OCI-LY7 (cell line): ENCODE measurements around the gene ITGB6.

ENCODE experiments used
- EZH2phosphoT487 ChIP-seq: fragments of 200-600 bp; sonication (generic); IDR thresholded peaks from 2 replicates; pipeline ENCODE4 v1.6.1; 2018; ENCODE audit warnings: low read depth, borderline replicate concordance, mild to moderate bottlenecking, mixed run types, antibody characterized with exemption, low read length, moderate library complexity, mixed read lengths
- TF ChIP-seq, protein P1 (sequence below): fragments of 200-600 bp; sonication (generic); conservative IDR thresholded peaks from 2 replicates; pipeline ENCODE4 v1.5.1; 2014; ENCODE audit warnings: mild to moderate bottlenecking, antibody characterized with exemption, low read length, moderate library complexity, mixed read lengths

DNA sequence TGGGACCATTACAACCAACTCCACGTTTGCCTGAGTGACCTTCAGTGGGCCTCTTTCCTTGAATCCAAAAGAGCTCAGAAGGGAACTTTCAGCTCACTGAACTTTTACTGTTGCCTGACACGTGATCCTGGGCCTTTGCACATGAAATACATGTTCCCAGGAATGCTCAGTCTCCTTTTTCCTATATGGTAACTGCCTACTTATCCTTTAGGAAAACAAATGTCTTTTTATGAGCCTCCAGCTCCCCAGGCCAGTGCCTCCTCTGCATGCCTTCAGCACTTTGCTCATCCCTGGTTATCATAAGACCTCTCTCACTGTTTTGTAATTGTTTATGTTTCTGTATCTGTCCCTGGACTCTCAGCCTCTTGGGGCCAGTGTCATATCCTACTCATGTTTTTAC lies 142.7 kb downstream of the ITGB6 start:
- TF ChIP-seq, protein P1, sequence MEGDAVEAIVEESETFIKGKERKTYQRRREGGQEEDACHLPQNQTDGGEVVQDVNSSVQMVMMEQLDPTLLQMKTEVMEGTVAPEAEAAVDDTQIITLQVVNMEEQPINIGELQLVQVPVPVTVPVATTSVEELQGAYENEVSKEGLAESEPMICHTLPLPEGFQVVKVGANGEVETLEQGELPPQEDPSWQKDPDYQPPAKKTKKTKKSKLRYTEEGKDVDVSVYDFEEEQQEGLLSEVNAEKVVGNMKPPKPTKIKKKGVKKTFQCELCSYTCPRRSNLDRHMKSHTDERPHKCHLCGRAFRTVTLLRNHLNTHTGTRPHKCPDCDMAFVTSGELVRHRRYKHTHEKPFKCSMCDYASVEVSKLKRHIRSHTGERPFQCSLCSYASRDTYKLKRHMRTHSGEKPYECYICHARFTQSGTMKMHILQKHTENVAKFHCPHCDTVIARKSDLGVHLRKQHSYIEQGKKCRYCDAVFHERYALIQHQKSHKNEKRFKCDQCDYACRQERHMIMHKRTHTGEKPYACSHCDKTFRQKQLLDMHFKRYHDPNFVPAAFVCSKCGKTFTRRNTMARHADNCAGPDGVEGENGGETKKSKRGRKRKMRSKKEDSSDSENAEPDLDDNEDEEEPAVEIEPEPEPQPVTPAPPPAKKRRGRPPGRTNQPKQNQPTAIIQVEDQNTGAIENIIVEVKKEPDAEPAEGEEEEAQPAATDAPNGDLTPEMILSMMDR, result no peak
- TF ChIP-seq EZH2phosphoT487, result no peak
